HG02970 (cell line): ENCODE results near the gene RGSL1.
"Not testable (repeated sequence)": the region's sequence is repeated elsewhere in the genome, so short reads cannot be mapped to it uniquely, and the experiment has no call there.

Source experiments
- ATAC-seq: cut with Tn5 transposase; IDR thresholded peaks from one replicate; pipeline ENCODE4 v1.9.1; 2021; ENCODE audit warnings: mild to moderate bottlenecking, moderate library complexity, moderate number of reproducible peaks; ENCODE audit not compliant: unreplicated experiment, low FRiP score

RGSL1 gene

DNA sequence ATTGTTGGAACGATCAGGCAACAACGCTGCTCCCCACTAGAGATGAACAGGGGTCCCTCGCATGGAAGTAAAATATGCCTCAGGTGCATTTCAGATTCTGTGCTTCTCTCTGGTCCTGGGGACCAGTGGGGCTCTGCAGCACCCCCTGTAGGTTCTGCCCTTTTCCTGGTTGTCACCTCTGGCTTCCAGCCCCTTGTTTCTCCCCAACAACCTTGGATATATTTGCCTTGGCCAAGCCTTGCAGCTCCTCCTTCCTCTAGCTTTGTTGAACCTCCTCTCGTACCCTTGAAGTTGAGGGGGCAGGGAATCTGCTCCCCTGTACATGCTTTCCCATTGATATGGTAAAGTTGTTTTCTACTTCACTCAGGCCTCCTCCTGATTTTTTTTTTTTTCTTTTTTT is 5.4 kb upstream of the RGSL1 start:
- ATAC-seq, result no peak

DNA sequence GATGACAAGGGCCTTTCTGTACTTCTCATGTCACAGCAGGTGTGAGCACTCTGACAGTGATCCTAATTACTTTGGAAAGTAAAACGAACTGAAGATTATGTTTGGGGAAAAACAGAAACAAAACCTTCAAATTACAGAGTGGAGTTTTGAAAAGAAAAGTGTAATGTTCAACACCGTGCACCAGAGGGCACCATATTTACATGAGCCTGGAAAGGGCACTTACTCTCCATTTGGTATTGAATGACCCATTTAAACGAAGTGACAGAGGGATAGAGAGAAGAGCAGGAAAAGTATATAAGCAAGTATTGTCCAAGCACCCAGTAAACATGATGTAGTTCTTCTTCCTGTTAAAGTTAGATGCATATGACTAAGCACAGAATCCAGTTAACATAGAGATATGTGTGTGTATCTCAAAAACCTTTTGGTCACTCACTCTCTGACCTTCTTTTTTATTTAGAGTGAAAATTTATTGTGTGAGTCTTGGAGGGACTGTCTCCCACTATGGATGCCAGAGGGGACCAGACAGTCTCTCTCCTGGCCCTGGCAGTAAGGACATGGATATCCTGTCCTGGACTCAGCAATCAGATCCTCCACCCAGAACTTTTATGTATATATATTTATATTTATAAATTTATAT is 3.8 kb upstream of the RGSL1 start:
- no peak for ATAC-seq

DNA sequence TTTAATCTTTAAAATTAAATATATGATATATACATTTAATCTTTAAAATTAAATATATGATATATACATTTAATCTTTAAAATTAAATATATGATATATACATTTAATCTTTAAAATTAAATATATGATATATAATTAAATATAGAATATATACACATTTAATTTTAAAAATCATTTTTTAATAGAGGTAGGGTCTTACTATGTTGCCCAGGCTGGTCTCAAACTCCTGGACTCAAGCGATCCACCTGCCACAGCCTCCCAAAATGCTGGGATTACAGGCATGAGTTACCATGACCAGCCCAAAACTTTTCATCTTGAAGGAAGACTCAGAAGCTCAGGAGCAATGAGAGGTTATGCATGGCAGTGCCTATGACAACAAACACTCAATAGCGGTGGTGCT is 2.8 kb upstream of the RGSL1 start:
- ATAC-seq, result not testable (repeated sequence)

DNA sequence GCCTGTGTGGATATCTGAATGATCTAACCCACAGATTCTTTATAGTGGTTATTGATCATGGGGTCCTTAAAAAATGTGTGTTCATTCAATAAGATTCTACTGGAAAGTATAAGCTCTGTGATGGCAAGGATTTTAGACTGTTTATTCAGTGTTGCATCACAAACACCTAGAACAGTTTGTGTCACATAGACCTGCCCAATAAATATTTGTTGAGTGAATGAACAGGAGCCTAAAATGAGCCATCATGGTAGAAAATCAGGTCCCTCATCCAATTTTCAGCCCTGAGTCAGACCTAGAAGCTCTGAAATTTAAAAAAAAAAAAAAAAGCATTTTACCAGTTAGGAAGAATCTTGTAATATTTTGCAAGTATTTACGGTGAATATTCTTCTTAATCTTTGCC is 2.3 kb upstream of the RGSL1 start:
- ATAC-seq, result no peak

DNA sequence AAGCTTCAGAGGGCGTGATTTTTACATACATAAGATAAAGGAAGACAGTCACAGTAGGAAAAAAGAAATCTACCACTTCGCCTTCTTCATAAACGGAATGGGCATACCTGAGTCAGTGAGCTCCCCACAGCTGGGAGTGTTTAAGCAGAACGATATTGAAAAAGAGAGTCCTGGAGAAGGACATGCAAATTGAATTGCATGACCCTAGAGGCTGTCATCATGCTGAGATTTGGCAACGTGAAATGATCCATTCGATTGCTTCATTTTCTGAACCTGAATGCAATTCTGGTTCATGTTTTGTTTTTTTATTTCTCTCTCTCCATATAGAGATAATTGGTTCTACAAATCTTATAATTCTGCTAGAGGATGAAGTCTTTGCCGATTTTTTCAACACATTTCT is 3.7 kb downstream of the RGSL1 start:
- no peak for ATAC-seq

DNA sequence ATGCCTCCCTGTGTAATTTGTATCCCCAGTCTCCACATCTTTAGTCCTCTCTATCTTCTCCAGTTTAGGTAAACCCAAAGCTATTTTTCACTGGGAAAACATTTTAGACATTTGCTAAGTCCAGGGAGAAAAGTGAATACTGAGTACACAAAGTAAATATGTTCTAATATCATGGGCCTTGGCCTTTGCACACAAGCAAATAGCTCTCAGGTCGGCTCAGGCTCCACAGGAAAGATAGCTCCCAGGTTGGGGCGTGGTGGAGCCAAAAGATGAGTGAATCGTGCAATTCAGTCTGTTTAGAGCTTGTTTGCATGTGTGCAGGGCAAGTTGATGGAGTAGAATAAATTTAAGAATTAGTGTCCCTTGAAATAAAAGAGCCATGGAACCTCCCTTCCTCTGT is 7.9 kb downstream of the RGSL1 start:
- ATAC-seq, result no peak

DNA sequence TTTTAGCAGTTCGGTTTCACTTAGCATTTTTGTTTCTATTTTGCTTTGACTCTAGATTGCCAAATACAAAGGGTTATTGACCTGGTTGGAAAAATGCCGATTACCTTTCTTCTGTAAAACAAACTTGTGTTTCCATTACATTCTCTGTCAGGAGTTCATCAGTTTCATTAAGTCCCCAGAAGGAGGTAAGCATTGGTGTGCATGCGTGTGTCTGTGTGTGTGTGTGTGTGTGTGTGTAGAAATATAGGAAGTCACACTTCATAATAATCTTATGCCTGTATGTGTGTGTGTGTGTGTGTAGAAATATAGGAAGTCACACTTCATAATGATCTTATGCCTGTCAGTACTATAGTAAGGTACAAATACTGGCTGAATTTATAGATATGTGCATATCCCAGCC is 10.0 kb downstream of the RGSL1 start:
- ATAC-seq, result no peak

DNA sequence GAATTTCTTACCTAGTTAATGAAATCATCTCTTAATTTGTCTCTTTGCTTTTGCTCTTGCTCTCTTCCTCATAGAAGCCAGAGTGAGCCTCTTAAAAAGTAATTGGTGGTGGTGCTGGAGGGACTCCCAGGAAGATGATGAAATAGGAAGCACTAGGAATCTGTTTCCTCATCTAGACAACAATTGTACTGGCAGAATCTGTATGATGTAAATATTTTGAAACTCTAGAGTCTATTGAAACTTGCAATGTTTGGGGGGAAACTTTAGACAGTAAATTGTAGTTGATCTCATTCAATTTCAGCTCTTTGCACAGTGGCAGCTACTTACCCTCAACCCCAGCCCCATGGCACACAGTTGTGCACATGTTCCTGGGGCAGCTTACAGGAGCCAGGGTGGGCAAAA is 10.6 kb downstream of the RGSL1 start:
- no peak for ATAC-seq

DNA sequence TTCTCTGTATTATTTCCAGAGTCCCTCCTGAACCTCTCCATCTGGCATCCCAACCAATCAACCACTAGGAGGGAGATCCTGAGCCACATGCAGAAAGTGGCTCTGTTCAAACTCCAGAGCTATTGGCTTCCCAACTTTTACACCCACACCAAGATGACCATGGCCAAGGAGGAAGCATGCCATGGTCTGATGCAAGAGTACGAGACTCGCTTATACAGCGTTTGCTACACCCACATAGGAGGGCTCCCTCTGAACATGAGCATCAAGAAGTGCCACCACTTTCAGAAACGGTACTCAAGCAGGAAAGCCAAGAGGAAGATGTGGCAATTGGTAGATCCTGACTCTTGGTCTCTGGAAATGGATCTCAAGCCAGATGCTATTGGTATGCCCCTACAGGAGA is 23.6 kb downstream of the RGSL1 start:
- ATAC-seq, result no peak

DNA sequence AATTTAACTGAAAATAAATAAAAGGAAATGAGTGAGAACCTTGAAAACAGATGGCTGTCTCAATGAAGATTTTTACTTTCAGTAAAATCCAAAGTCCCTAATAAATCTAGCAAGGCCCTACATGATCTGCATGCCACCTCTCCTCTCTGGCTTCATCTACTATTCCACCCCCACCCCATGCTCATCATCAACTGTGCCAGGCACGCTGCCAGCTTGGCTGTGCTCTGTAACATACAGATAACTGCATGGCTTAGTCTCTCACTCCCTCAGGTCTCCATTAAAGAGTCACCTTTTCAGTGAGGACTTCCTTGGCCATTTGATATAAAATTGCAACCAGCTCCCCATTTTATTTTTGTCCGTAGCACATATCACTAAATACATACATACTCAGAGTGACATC is 26.7 kb downstream of the RGSL1 start:
- no peak for ATAC-seq

DNA sequence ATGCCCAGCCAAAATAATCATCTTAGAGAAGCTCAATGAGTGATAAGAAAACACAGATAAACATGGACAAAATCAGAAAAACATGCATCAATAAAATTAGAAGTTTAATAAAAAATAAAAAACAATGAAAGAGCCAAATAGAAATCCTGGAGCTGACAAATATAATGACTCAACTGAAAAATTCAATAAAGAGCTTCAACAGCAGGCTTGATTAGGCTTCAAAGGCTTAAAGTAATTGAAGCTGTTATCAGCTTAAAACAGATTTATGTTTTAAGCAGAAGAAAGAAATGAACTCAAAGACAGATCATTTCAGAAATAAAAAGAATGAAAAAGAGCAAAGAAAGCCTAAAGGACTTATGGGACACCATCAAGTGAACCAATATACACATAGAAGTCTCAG is 28.3 kb downstream of the RGSL1 start:
- ATAC-seq, result no peak

DNA sequence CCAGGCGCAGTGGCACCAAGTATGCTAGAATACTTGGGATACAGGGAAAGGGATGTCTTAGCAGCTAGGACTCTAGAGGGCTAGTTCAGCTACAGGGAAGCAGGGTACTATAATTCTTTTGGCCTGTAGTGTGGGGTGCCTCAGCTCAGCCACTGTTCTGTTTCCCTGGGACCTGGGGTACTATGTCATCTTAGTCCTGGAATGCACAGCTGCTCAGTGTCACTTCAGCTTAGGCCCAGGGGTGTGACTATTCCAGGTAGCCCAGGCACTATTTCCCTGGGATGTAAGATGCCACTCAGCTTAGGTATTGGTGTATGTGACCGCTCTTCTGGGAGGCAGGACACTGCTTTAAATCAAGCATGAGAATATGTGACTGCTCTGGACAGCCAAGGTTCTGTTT is 34.1 kb downstream of the RGSL1 start:
- ATAC-seq, result no peak

DNA sequence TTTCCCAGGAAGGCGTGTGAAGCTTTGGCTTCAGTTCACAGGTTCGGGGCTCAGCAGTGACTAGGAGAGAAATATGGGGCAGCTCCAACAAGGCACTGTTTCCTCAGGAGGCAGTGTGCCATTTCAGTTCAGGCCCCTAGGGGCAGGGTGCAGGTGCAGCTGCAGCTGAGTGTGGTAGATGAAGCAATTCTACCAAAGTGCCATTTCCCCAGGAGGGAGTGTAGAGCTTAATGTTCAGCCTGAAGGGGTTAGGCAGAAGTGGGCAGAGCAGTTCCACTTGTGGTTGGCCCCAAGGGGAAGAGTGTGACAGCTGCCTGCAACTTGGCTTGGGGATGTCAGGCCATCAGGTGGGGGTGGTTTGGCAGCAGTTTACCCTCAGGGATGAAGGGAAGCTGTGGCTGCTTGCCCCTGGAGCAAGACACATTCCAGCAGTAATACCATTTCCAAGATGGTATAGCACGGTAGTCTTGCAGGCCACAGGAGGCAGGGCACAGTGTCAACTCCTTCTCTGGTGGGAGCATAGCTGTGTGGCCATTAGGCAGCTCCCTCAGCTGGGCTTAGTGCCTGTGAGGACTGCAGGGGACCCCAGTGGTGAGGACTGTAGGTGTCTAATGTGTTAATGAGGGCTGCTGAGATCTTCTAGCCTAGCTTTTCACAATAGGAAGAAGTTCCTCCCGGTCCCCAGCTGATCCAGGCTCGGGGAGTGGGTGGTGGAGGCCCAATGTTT is 34.7 kb downstream of the RGSL1 start:
- no peak for ATAC-seq

DNA sequence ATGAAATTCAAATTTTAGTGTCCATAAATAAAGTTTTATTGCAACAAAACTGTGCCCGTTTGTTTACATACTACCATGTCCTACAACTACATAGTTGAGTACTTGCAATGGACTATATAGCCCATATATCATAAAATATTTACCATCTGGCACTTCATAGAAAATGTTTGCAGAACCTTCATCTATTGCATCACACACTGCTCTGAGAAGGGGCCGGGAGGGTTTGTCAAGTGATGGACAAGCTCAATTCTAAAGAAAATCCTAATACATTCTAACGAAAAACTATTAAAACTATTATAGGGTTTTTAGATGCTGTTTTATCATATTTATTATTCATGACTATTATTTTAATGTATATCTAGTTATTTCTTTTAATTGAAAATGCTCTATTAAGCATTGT is 35.9 kb downstream of the RGSL1 start:
- ATAC-seq, result no peak

DNA sequence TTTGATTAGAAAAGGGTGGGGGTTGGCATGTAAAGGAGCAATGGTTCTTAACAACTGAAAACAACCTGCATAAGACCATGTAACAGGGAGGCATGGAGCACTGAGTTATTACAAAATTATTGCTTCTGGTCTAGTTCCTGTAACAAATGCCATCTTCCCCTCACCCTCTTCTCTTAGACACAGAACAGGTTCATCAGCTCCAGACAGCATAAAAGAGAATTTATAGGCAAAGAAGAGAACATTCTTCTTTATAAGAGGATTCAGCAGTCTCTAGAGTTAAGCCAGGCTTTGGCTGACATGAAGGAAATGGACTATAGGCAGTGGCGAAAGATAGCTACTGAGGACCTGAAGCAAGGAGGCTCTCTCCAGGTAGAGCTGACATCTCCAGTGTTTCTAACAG is 38.9 kb downstream of the RGSL1 start:
- no peak for ATAC-seq

DNA sequence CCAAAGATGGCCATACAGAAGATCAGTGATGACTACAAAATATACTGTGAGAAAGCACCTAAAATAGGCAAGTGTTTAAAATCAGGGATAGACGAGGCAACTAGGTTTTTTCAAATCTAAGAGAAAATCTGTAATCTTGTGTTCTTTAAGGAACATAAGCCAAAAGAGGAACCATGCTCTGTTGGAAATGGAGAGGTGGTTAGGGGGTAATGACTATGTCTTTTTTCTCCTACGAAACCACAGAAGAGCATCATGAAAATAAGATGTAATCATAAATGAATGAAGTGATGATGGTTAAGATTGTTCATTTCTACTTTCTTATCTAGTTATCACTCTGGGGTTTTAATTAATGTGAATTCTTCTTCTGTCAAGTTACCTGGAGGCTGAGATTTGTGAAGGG is 43.1 kb downstream of the RGSL1 start:
- no peak for ATAC-seq

DNA sequence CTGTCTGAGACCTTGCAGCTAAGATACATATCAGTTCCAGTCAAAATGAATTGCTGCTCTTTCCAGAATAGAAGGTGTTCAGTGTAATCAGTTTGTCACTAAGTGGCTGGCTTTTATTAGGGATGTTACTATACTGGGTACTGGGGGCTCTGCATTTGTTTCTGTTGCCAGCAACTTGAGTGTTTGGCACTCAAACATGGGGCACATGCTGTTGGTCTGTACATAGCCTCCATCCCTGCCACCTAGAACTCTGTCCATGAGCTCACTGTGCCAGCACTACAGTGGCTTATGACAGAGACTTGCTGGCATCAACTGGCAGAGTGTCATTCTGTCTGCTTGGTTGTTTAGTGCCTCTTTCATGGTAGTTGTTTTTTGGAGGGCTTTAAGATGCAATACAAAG is 45.1 kb downstream of the RGSL1 start:
- ATAC-seq, result no peak

DNA sequence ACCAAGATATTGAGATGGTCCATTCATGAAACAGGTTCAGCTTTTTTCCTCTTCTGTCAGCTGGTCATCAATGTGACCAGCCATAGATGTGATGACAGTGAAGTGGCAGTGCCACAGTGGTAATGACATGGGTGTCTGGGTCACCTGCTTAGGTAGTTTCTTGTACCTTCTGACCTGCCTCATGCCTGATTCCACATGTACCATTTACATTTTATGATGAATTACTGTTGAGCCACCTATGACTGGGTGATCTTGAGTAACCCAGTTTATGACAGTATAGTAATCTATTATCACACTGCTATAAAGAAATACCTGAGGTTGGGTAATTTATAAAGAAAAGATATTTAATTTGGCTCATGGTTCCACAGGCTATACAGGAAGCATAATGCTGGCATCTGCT is 45.7 kb downstream of the RGSL1 start:
- ATAC-seq, result no peak

DNA sequence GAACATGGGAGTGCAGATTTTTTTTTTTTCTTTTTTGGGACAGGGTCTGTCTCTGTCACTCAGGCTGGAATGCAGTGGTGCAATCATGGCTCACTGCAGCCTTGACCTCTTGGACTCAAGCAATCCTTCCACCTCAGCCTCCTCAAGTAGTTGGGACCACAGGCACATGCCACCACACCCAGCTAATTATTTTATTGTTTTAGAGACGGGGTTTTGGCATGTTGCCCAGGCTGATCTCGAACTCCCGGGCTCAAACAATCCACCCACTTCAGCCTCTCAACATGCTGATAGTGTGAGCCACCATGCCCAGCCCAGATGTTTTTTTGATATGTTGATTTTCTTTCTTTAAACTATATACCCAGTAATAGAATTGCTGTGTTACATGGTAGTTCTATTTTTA is 57.7 kb downstream of the RGSL1 start:
- ATAC-seq, result no peak

DNA sequence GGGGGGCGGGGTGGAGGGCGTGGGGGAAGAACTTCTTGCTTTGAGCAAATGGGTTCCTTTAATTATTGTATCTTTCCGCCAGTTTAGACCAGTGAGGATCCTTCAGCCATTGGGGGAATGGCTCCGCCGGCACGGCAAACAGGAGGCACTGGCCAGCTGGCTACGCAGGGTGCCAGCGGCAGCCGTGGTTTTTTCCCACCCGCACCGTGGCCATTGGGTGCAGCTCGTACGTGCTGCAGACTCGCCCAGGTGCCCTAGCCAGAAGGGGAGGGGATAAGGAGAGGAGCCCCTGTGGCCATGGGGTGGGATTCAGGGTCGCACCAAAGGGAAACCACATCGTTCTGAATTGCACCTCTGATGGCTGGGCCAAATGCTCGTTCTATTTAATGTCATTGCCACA is 65.6 kb downstream of the RGSL1 start:
- ATAC-seq, result no peak

DNA sequence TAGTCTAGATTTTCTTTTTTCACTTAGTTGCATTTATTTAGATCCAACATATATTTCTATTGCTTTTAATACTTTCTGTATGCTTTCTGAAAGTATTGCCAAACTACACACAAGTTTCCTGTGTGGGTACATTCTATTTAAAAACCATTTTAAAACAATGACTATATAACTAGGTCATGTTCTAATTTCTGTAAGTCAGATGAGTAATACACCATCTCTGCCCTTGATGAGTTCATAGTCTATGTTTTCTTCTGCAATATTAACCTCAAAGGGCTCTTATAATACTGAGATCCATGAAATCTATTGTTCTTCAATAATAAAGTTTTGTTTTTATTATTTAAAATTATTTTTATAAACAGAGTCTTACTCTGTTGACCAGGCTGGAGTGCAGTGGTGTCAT is 70.8 kb downstream of the RGSL1 start:
- no peak for ATAC-seq

DNA sequence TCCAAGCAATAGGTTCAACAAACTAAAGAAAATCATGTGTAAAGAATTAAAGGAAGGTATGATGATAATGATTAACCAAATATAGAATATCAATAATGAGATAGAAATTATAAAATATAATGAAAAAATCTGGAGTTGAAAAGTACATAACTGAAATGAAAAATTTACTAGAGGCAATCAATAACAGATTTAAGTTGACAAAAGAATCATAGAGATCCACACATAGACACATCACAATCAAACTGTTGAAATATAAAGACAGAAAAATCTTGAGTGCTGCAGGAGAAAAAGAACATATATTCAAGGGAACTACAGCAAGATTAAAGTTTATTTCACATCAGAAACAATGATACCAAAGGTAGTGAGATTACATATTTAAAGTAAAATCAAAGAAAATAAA is 75.4 kb downstream of the RGSL1 start:
- ATAC-seq, result no peak

DNA sequence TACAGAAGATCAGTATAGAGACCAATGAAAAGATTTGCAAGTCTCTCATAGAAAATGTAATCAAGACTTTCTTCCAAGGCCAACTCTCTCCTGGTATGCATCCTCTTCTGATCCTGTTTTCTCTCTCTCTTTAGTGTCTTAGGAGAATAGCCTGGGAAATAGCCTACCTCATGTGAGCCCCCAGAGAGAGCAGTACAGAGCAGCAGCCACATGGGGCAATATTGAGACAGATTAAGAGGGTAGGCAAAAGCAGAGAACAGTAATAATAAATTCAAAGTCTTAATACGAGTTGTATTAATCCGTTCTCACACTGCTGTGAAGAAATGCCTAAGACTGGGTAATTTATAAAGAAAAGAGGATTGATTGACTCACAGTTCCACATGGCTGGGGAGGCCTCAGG is 77.7 kb downstream of the RGSL1 start:
- ATAC-seq, result no peak
